Keratinocyte (primary cell): ENCODE results near the gene CLCN3. TPM values are rescaled to one million over a fixed set of nuclear protein-coding genes. Genes with fewer than 3 reads are reported as not detected.
A peak's percentile ranks its signal among the peaks of the same experiment; 100 is the strongest.

Source experiments
- DNase-seq: peaks from one replicate; pipeline ENCODE4 v3.0.0-alpha.2; 2011; ENCODE audit warnings: low read depth, missing footprints, low spot score
- FAIRE-seq: peaks from 2 replicates; lab custom pipeline; 2011; peaks lifted over from hg19 to GRCh38; lab: Jason Lieb, UNC
- H2AFZ ChIP-seq: 2 replicates; pipeline ENCODE4 v1.6.0; 2012; ENCODE audit warnings: low read length, control low read depth, inconsistent platforms; ENCODE audit not compliant: control insufficient read depth
- H3K27ac ChIP-seq: 2 replicates; pipeline ENCODE4 v1.5.1; 2011; ENCODE audit warnings: low read length; ENCODE audit not compliant: control insufficient read depth, insufficient read depth
- H3K27me3 ChIP-seq: 3 replicates; pipeline ENCODE4 v1.6.0; 2011; ENCODE audit warnings: low read length; ENCODE audit not compliant: control insufficient read depth, insufficient read depth; ENCODE audit errors: extremely low read depth
- H3K36me3 ChIP-seq, 2 experiments: 2 replicates in 1 of 2; 3 replicates in 1 of 2; pipeline ENCODE4 v1.5.1; 2011; ENCODE audit warnings: low read length in 2 of 2, mild to moderate bottlenecking in 1 of 2; ENCODE audit not compliant: control insufficient read depth in 2 of 2, insufficient read depth in 2 of 2; ENCODE audit errors: extremely low read depth in 1 of 2
- H3K4me1 ChIP-seq: 3 replicates; pipeline ENCODE4 v1.5.1; 2011; ENCODE audit warnings: low read length; ENCODE audit not compliant: control insufficient read depth, insufficient read depth; ENCODE audit errors: extremely low read depth
- H3K4me2 ChIP-seq: 3 replicates; pipeline ENCODE4 v1.6.0; 2011; ENCODE audit warnings: low read depth, low read length; ENCODE audit not compliant: control insufficient read depth, insufficient read depth; ENCODE audit errors: extremely low read depth
- H3K4me3 ChIP-seq, 3 experiments: fragments of 200-600 bp in 1 of 3; sonication (generic) in 1 of 3; 2 replicates in 2 of 3; 3 replicates in 1 of 3; pipeline ENCODE4 v1.5.1; 2011 to 2016; ENCODE audit warnings: low read length in 3 of 3, mild to moderate bottlenecking in 3 of 3, control low read depth in 2 of 3, inconsistent platforms in 1 of 3, low read depth in 1 of 3, mixed read lengths in 1 of 3, mixed run types in 1 of 3, moderate library complexity in 1 of 3; ENCODE audit not compliant: control insufficient read depth in 2 of 3, insufficient read depth in 2 of 3; ENCODE audit errors: extremely low read depth in 1 of 3
- H3K79me2 ChIP-seq: 2 replicates; pipeline ENCODE4 v1.6.0; 2012; ENCODE audit warnings: low read length; ENCODE audit not compliant: control insufficient read depth, insufficient read depth
- H3K9ac ChIP-seq: 3 replicates; pipeline ENCODE4 v1.6.0; 2011; ENCODE audit warnings: low read length; ENCODE audit not compliant: control insufficient read depth, insufficient read depth; ENCODE audit errors: extremely low read depth
- H3K9me1 ChIP-seq: 3 replicates; pipeline ENCODE4 v1.6.0; 2011; ENCODE audit warnings: low read length; ENCODE audit not compliant: control insufficient read depth, insufficient read depth; ENCODE audit errors: extremely low read depth
- H3K9me3 ChIP-seq: 2 replicates; pipeline ENCODE4 v1.5.1; 2012; ENCODE audit warnings: low read depth, low read length; ENCODE audit not compliant: control insufficient read depth
- H4K20me1 ChIP-seq: 3 replicates; pipeline ENCODE4 v1.6.0; 2011; ENCODE audit warnings: low read length; ENCODE audit not compliant: control insufficient read depth, insufficient read depth; ENCODE audit errors: extremely low read depth
- EZH2 ChIP-seq: IDR thresholded peaks from one replicate; pipeline ENCODE4 v1.6.1; 2012; ENCODE audit warnings: inconsistent platforms, mild to moderate bottlenecking, low read length, moderate library complexity
- dilution Hi-C: fragments of 300-500 bp; cut with MboI; formaldehyde crosslinking; loops from one replicate; pipeline ENCODE4 v1.7.0; 2020; ENCODE audit warnings: low sequenced_read_pairs; ENCODE audit not compliant: extremely low pct_ligation_motif_present
- polyA plus RNA-seq, 5 experiments: library from polyadenylated mRNA; depleted of rRNA in 3 of 5; stranded (reverse) in 3 of 5; stranded (forward) in 1 of 5; unstranded in 1 of 5; fragments of >200 nt; gene quantifications; 1 replicate in 1 of 5; 2 replicates in 3 of 5; 3 replicates in 1 of 5; pipeline versions ENCODE4 v1.2.1 to v1.2.3, GENCODE V29; 2011 to 2012; ENCODE audit warnings: missing spikeins in 2 of 5, low read depth in 1 of 5, low replicate concordance in 1 of 5
- TF ChIP-seq, protein P1 (sequence below), 3 experiments: IDR thresholded peaks in 1 of 3; conservative IDR thresholded peaks in 1 of 3; optimal IDR thresholded peaks in 1 of 3; 2 replicates in 2 of 3; 3 replicates in 1 of 3; pipeline versions ENCODE3 to v1.5.1; 2011; ENCODE audit warnings: low read length in 3 of 3, mild to moderate bottlenecking in 3 of 3, moderate library complexity in 2 of 3, control low read depth in 1 of 3, inconsistent platforms in 1 of 3; ENCODE audit not compliant: insufficient read depth in 2 of 3; ENCODE audit errors: extremely low read depth in 1 of 3

The CLCN3 gene
- polyA plus RNA-seq, 1 donor (not counting 4 experiments of a cell fraction or from before 2014, with no cell fraction given): 34.2 TPM

DNA sequence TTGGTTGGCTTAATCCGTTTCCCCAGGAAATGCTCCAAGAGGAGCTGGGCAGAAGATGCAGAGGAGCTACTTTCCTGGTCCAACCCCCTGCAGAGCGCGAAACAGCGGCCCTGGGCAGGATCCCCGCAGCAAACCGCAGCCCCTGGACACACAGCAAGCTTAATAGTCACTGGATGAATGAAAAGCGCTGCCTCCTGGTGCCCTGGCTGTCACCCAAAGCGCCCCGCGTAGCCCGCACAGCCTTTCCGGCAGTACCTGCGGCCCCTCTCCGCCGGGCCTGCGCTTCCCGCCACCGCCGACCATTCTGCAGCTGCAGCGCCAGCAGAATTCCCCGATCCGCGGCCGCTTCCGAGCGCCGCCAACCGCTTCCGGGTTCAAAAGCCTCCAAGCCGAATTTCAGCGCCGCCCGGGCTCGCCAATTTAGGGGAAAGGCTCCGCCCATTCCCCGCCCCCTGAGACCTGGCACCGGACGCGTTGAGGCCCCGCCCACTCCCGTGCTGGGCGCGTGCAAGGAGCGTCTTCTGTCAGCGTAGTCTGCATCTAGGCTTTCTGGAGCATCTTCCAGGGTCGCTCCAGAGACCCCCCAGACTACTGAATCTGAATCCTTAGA lies 137.3 kb downstream of the CLCN3 start, which contains the start of gene HPF1:
HPF1 (minus strand) TSS at position 370 of the 610 bp plus-strand sequence; CDS start at position 303, 67 bp downstream.
- peaks cover 9% of the 10 kb centered on the region for H3K79me2 ChIP-seq
- peak; percentile 19 for DNase-seq
- no peaks in the 10 kb centered on the region for H3K9me1 ChIP-seq
- no peaks in the 10 kb centered on the region for H4K20me1 ChIP-seq
- peak within 1 kb of the TSS; percentile 82 for H3K9ac ChIP-seq
- H3K9me3 ChIP-seq: no peaks in the 10 kb centered on the region
- dilution Hi-C loops: no loop called here
- no peaks in the 10 kb centered on the region for H3K36me3 ChIP-seq
- TF ChIP-seq, protein P1, sequence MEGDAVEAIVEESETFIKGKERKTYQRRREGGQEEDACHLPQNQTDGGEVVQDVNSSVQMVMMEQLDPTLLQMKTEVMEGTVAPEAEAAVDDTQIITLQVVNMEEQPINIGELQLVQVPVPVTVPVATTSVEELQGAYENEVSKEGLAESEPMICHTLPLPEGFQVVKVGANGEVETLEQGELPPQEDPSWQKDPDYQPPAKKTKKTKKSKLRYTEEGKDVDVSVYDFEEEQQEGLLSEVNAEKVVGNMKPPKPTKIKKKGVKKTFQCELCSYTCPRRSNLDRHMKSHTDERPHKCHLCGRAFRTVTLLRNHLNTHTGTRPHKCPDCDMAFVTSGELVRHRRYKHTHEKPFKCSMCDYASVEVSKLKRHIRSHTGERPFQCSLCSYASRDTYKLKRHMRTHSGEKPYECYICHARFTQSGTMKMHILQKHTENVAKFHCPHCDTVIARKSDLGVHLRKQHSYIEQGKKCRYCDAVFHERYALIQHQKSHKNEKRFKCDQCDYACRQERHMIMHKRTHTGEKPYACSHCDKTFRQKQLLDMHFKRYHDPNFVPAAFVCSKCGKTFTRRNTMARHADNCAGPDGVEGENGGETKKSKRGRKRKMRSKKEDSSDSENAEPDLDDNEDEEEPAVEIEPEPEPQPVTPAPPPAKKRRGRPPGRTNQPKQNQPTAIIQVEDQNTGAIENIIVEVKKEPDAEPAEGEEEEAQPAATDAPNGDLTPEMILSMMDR (optimal IDR thresholded peaks at IDR 0.05 in 1 of 3, IDR thresholded peaks at IDR 0.05 in 1 of 3, conservative IDR thresholded peaks at IDR 0.05 in 1 of 3; ENCODE audit: extremely low read depth in 1 of 3, insufficient read depth in 2 of 3, low read length in 3 of 3): no peak
- no peak for TF ChIP-seq EZH2
- H3K4me1 ChIP-seq: peaks cover 17% of the 10 kb centered on the region
- H2AFZ ChIP-seq: peak within 1 kb of the TSS; percentile 95
- H3K4me3 ChIP-seq: peak within 1 kb of the TSS; percentile 80 to 93 (median 92)
- H3K27ac ChIP-seq: peak within 1 kb of the TSS; percentile 61
- H3K27me3 ChIP-seq: no peaks in the 10 kb centered on the region
- FAIRE-seq: peak; percentile 72
- peak within 1 kb of the TSS; percentile 92 for H3K4me2 ChIP-seq

DNA sequence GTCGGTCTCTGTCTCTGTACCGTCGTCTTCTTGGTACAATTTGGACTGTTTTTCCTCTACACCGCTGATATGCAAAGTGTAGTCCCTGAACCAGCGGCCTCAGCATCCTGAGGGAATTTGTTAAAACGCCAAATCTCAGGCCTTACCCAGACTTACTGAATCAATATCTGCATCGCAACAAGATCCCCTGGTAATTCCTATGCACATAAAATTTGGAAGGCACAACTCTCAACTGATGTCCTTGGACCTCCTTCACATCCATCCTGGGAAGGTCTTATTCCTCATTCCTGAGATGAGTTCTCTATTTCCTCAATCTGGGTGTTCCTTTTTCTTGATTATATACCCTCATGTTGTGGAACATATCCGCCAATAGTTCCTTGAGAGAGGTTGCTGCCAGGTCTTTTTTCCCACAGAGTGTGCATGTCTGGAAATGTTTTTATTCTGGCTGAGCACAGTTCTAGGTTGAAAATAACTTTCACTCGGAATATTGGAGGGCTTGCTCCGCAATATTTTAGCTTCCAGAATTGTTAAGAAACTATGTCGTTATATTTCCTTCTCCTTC lies 138.1 kb downstream of the CLCN3 start:
- Histone ChIP-seq H3K9me3 (no peaks in the 10 kb centered on the region), H3K4me2 (peak overlapping the region; percentile 92), H3K9me1 (no peaks in the 10 kb centered on the region), H3K79me2 (peaks cover 9% of the 10 kb centered on the region), H3K27me3 (no peaks in the 10 kb centered on the region), H3K4me1 (peaks cover 17% of the 10 kb centered on the region), H3K36me3 (no peaks in the 10 kb centered on the region), H3K27ac (no peak overlapping the region), H3K4me3 (peak overlapping the region in 2 of 3 experiments; percentile 80 to 93), H2AFZ (peak overlapping the region; percentile 80), H4K20me1 (no peaks in the 10 kb centered on the region), H3K9ac (peak overlapping the region; percentile 28)
- FAIRE-seq (peak; percentile 70), DNase-seq (no peak)
- no peak for TF ChIP-seq EZH2
- TF ChIP-seq, protein P1 (optimal IDR thresholded peaks at IDR 0.05 in 1 of 3, IDR thresholded peaks at IDR 0.05 in 1 of 3, conservative IDR thresholded peaks at IDR 0.05 in 1 of 3; ENCODE audit: extremely low read depth in 1 of 3, insufficient read depth in 2 of 3, low read length in 3 of 3): no peak
- dilution Hi-C loops: no loop called here
